ENCODE data around the gene PCED1B.

DNA sequence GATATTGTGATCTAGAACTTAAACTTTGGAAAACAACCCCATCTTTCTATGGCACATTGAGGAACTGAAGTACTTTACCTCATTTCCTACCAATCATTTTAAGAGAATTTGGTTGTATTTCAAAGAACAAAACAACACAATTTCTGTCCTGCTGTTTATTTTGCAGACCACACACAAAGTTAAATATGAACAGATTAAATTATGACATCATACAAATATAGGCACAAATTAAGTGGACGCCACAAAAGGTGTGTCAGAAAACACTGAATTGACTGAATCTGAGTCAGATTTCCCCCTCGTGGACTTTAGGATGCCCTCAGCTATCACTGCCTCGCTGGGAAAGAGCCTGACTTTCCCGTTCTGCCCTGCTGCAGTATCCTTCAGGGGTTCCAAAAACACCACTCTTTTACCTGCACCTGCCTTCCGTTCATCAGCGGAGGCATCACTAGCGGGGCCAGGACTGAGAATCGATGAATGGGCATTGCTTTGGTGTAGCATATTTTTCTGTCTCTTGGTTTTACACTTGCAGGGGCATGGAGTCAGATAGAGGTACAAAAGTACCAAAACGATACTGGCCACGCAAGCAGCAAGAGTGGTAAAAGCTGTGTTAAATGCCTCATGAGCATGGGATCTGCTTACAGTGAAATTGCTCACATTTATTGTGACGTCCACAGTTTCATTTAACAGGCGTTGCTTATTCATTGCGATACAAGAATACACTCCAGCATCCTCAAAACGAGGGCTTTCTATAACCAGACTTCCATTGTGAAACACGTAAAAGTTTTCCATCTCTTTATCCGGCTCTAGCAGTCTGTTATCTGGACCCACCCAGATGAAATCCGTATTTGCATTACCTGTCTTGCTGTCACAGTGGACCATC, 2.0 kb upstream of the PCED1B start:
- TF ChIP-seq, protein P1, sequence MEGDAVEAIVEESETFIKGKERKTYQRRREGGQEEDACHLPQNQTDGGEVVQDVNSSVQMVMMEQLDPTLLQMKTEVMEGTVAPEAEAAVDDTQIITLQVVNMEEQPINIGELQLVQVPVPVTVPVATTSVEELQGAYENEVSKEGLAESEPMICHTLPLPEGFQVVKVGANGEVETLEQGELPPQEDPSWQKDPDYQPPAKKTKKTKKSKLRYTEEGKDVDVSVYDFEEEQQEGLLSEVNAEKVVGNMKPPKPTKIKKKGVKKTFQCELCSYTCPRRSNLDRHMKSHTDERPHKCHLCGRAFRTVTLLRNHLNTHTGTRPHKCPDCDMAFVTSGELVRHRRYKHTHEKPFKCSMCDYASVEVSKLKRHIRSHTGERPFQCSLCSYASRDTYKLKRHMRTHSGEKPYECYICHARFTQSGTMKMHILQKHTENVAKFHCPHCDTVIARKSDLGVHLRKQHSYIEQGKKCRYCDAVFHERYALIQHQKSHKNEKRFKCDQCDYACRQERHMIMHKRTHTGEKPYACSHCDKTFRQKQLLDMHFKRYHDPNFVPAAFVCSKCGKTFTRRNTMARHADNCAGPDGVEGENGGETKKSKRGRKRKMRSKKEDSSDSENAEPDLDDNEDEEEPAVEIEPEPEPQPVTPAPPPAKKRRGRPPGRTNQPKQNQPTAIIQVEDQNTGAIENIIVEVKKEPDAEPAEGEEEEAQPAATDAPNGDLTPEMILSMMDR (IDR thresholded peaks at IDR 0.05) = no peak
- no peak for TF ChIP-seq POLR2A (IDR thresholded peaks at IDR 0.05)
